Measurements from ENCODE around the gene APOL2. TPM values are rescaled to one million over a fixed set of nuclear protein-coding genes. Genes with fewer than 3 reads are reported as not detected.
A peak's percentile ranks its signal among the peaks of the same experiment; 100 is the strongest.
"Not testable (repeated sequence)": the region's sequence is repeated elsewhere in the genome, so short reads cannot be mapped to it uniquely, and the experiment has no call there.

APOL2 gene
- polyA plus RNA-seq, 10 donors: 14.9 to 25.2 (median 18.4) TPM

- no peak for DNase-seq
These were observed 40.3 kb downstream of the APOL2 start for GRCh38 chr22:36199001-36199551.

- no peak for DNase-seq
These were observed 40.8 kb downstream of the APOL2 start for GRCh38 chr22:36198536-36198935.

GRCh38 chr22:36197514-36198146 lies 41.7 kb downstream of the APOL2 start:
- peak in 2 of 3 donors; percentile 48 to 72 for DNase-seq

GRCh38 chr22:36197065-36197440 lies 42.3 kb downstream of the APOL2 start:
- DNase-seq: peak in 2 of 3 donors; percentile 75 to 78

- DNase-seq: peak in 1 of 3 donors; percentile 35
These were observed 42.9 kb downstream of the APOL2 start for GRCh38 chr22:36196254-36197064.

- peak; percentile 46 to 77 (median 51) for DNase-seq
These were observed 44.4 kb downstream of the APOL2 start for GRCh38 chr22:36194971-36195370.

GRCh38 chr22:36194385-36194784 lies 44.9 kb downstream of the APOL2 start:
- no peak for DNase-seq

- no peak for DNase-seq
These were observed 45.8 kb downstream of the APOL2 start for GRCh38 chr22:36193577-36193976.

GRCh38 chr22:36193171-36193570 lies 46.2 kb downstream of the APOL2 start:
- no peak for DNase-seq

GRCh38 chr22:36192542-36192941 lies 46.8 kb downstream of the APOL2 start:
- no peak for DNase-seq

GRCh38 chr22:36191106-36191836 lies 48.1 kb downstream of the APOL2 start:
- peak; percentile 73 to 85 (median 73) for DNase-seq

- DNase-seq: not testable (repeated sequence)
These were observed 51.5 kb downstream of the APOL2 start for GRCh38 chr22:36187862-36188261.

- DNase-seq: no peak
These were observed 53.3 kb downstream of the APOL2 start for GRCh38 chr22:36185828-36186624.

GRCh38 chr22:36184433-36185025 lies 54.8 kb downstream of the APOL2 start:
- DNase-seq: peak; percentile 34 to 49 (median 47)

GRCh38 chr22:36183446-36183845 lies 55.9 kb downstream of the APOL2 start:
- no peak for DNase-seq

- no peak for DNase-seq
These were observed 56.5 kb downstream of the APOL2 start for GRCh38 chr22:36182857-36183256.

- no peak for DNase-seq
These were observed 57.3 kb downstream of the APOL2 start for GRCh38 chr22:36182056-36182455.

- no peak for DNase-seq
These were observed 58.4 kb downstream of the APOL2 start for GRCh38 chr22:36180928-36181327.

- DNase-seq: peak in 2 of 3 donors; percentile 66 to 70
These were observed 59.1 kb downstream of the APOL2 start for GRCh38 chr22:36180038-36180880.

GRCh38 chr22:36177160-36177559 lies 62.2 kb downstream of the APOL2 start:
- DNase-seq: no peak
